IMR-90 (cell line): ENCODE results near the gene ACOX3. TPM values are rescaled to one million over a fixed set of nuclear protein-coding genes. Genes with fewer than 3 reads are reported as not detected.

Source experiments
- ATAC-seq: fragments of 200-7000 bp; cut with Tn5 transposase; 2 replicates; pipeline ENCODE4 v1.9.1; 2020; ENCODE audit warnings: low read depth, mild to moderate bottlenecking, moderate library complexity
- BruUV-seq: library from RNA; stranded (reverse); fragments of 400-500 nt; replicated peaks from 2 replicates; lab custom pipeline; 2021; lab: Mats Ljungman, UMichigan
- CTCF ChIA-PET: fragments of 300-600 bp; formaldehyde crosslinking; extraction: SDS; loops from one replicate; lab custom pipeline; 2021; ENCODE audit warnings: antibody characterized with exemption; lab: Yijun Ruan, JAX
- POLR2A ChIA-PET: fragments of 300-600 bp; sonication (Branson Sonifier 250); formaldehyde crosslinking; loops from one replicate; lab custom pipeline; 2022; ENCODE audit warnings: antibody characterized with exemption; ENCODE audit not compliant: unreplicated experiment; lab: Charles Lee
- DNase-seq: peaks from one replicate; pipeline ENCODE4 v3.0.0; 2013
- H2AFZ ChIP-seq: replicated peaks from 2 replicates; pipeline ENCODE3; 2013; ENCODE audit warnings: low read length, mild to moderate bottlenecking; ENCODE audit not compliant: poor library complexity
- H2AK5ac ChIP-seq: 2 replicates; pipeline ENCODE4 v1.6.1; 2013; ENCODE audit warnings: low read depth, low read length, inconsistent platforms
- H2AK9ac ChIP-seq: replicated peaks from 2 replicates; pipeline ENCODE3; 2013; ENCODE audit warnings: mild to moderate bottlenecking, low read depth, low read length, moderate library complexity; ENCODE audit not compliant: poor library complexity
- H2BK120ac ChIP-seq: 2 replicates; pipeline ENCODE4 v1.6.1; 2013; ENCODE audit warnings: low read depth, low read length, inconsistent platforms
- H2BK15ac ChIP-seq: 3 replicates; pipeline ENCODE4 v1.6.1; 2013; ENCODE audit warnings: low read depth, low read length, inconsistent platforms
- H2BK20ac ChIP-seq: 2 replicates; pipeline ENCODE4 v1.6.1; 2013; ENCODE audit warnings: low read depth, mild to moderate bottlenecking, inconsistent platforms, low read length, moderate library complexity
- H2BK5ac ChIP-seq: 2 replicates; pipeline ENCODE4 v1.6.1; 2013; ENCODE audit warnings: mild to moderate bottlenecking, low read depth, low read length, inconsistent platforms; ENCODE audit not compliant: poor library complexity, severe bottlenecking
- H3K14ac ChIP-seq: replicated peaks from 2 replicates; pipeline ENCODE4 v1.6.1; 2013; ENCODE audit warnings: low read depth, low read length, inconsistent platforms
- H3K18ac ChIP-seq: 2 replicates; pipeline ENCODE4 v1.6.1; 2013; ENCODE audit warnings: low read depth, low read length, control low read depth
- H3K23ac ChIP-seq: 2 replicates; pipeline ENCODE4 v1.6.1; 2013; ENCODE audit warnings: low read depth, low read length, inconsistent platforms
- H3K27ac ChIP-seq: 2 replicates; pipeline ENCODE4 v1.5.1; 2013; ENCODE audit warnings: mild to moderate bottlenecking, control low read depth, low read length; ENCODE audit not compliant: insufficient read depth
- H3K27me3 ChIP-seq: 2 replicates; pipeline ENCODE4 v1.6.1; 2013; ENCODE audit warnings: low read length; ENCODE audit not compliant: control insufficient read depth, insufficient read depth
- H3K36me3 ChIP-seq: 2 replicates; pipeline ENCODE4 v1.6.1; 2013; ENCODE audit warnings: low read length, mixed read lengths; ENCODE audit not compliant: control insufficient read depth, insufficient read depth
- H3K4ac ChIP-seq: 2 replicates; pipeline ENCODE4 v1.6.1; 2013; ENCODE audit warnings: low read depth, low read length, inconsistent platforms
- H3K4me1 ChIP-seq: 2 replicates; pipeline ENCODE4 v1.6.1; 2013; ENCODE audit warnings: low read length, mixed read lengths; ENCODE audit not compliant: control insufficient read depth, insufficient read depth
- H3K4me2 ChIP-seq: 2 replicates; pipeline ENCODE4 v1.6.1; 2013; ENCODE audit warnings: low read depth, mild to moderate bottlenecking, control low read depth, low read length, moderate library complexity
- H3K4me3 ChIP-seq: 2 replicates; pipeline ENCODE4 v1.5.1; 2013; ENCODE audit warnings: low read depth, mild to moderate bottlenecking, control low read depth, low read length, moderate library complexity; ENCODE audit not compliant: insufficient read depth
- H3K56ac ChIP-seq: 2 replicates; pipeline ENCODE4 v1.6.1; 2013; ENCODE audit warnings: low read length, inconsistent platforms; ENCODE audit not compliant: insufficient read depth; ENCODE audit errors: extremely low read depth
- H3K79me1 ChIP-seq, 2 experiments: 2 replicates each; pipeline ENCODE4 v1.6.1; 2013; ENCODE audit warnings: low read length in 2 of 2, inconsistent platforms in 1 of 2, low read depth in 1 of 2
- H3K9ac ChIP-seq: 2 replicates; pipeline ENCODE4 v1.6.1; 2013; ENCODE audit warnings: low read depth, low read length, control low read depth
- H3K9me1 ChIP-seq: 2 replicates; pipeline ENCODE4 v1.6.1; 2013; ENCODE audit warnings: low read length, inconsistent platforms; ENCODE audit not compliant: insufficient read depth
- H3K9me3 ChIP-seq: 2 replicates; pipeline ENCODE4 v1.6.1; 2013; ENCODE audit warnings: low read length; ENCODE audit not compliant: control insufficient read depth, insufficient read depth
- H4K20me1 ChIP-seq: 2 replicates; pipeline ENCODE4 v1.6.1; 2013; ENCODE audit warnings: low read length, inconsistent platforms; ENCODE audit not compliant: insufficient read depth
- H4K5ac ChIP-seq: 2 replicates; pipeline ENCODE4 v1.6.1; 2013; ENCODE audit warnings: mild to moderate bottlenecking, low read depth, low read length, control low read depth
- H4K8ac ChIP-seq, 2 experiments: 2 replicates each; pipeline ENCODE4 v1.6.1; 2013; ENCODE audit warnings: low read depth in 2 of 2, low read length in 2 of 2, control low read depth in 1 of 2, inconsistent platforms in 1 of 2
- H4K91ac ChIP-seq: 2 replicates; pipeline ENCODE4 v1.6.1; 2013; ENCODE audit warnings: low read depth, low read length, inconsistent platforms; ENCODE audit not compliant: insufficient read depth
- CHD1 ChIP-seq: IDR thresholded peaks from 2 replicates; pipeline ENCODE4 v1.6.1; 2012; ENCODE audit warnings: low read depth, low read length, improper control_type of control experiment
- FOS ChIP-seq: fragments of 150-350 bp; IDR thresholded peaks from 2 replicates; pipeline ENCODE4 v1.6.1; 2016; ENCODE audit warnings: low read depth, low read length
- MAFK ChIP-seq: IDR thresholded peaks from 2 replicates; pipeline ENCODE4 v1.6.1; 2012; ENCODE audit warnings: low read depth, low read length, improper control_type of control experiment
- MAZ ChIP-seq: IDR thresholded peaks from 2 replicates; pipeline ENCODE4 v1.6.1; 2012; ENCODE audit warnings: low read depth, mild to moderate bottlenecking, low read length, improper control_type of control experiment, moderate library complexity, borderline replicate concordance
- MXI1 ChIP-seq: IDR thresholded peaks from 2 replicates; pipeline ENCODE4 v1.6.1; 2012; ENCODE audit warnings: low read depth, mild to moderate bottlenecking, low read length, moderate library complexity, borderline replicate concordance
- NFE2L2 ChIP-seq: fragments of 150-350 bp; IDR thresholded peaks from 2 replicates; pipeline ENCODE4 v1.6.1; 2016; ENCODE audit warnings: low read depth, mild to moderate bottlenecking, low read length
- POLR2A ChIP-seq: IDR thresholded peaks from 2 replicates; pipeline ENCODE4 v1.6.1; 2012; ENCODE audit warnings: mild to moderate bottlenecking, low read depth, low read length
- RAD21 ChIP-seq: IDR thresholded peaks from 2 replicates; pipeline ENCODE4 v1.6.1; 2012; ENCODE audit warnings: low read length, improper control_type of control experiment
- RCOR1 ChIP-seq: IDR thresholded peaks from 2 replicates; pipeline ENCODE4 v1.6.1; 2012; ENCODE audit warnings: mild to moderate bottlenecking, low read length, improper control_type of control experiment; ENCODE audit not compliant: insufficient replicate concordance
- RFX5 ChIP-seq: IDR thresholded peaks from 2 replicates; pipeline ENCODE4 v1.8.0; 2012; ENCODE audit warnings: low read depth, mild to moderate bottlenecking, low read length, moderate library complexity
- WGBS, 2 experiments: methylation state at CpG; one replicate each; pipeline versions ENCODE4 v1.1.5 to v1.1.7; 2013; ENCODE audit warnings: missing lambda C conversion rate in 2 of 2; ENCODE audit not compliant: insufficient read length in 1 of 2; ENCODE audit errors: extremely low coverage in 2 of 2; 5-methylcytosine and 5-hydroxymethylcytosine counted together
- dilution Hi-C: fragments of 300-500 bp; cut with HindIII; formaldehyde crosslinking; loops from one replicate; pipeline ENCODE4 v1.14.3; 2018; ENCODE audit warnings: low sequenced_read_pairs; ENCODE audit not compliant: unreplicated experiment
- in situ Hi-C: fragments of 300-500 bp; cut with MboI; formaldehyde crosslinking; loops from 3 replicates; pipeline ENCODE4 v1.14.3; 2019; ENCODE audit warnings: low sequenced_read_pairs, inconsistent platforms, mixed read lengths
- intact Hi-C: fragments of 100-400 bp; cut with micrococcal nuclease; formaldehyde crosslinking; loops from 2 replicates; pipeline ENCODE4 v1.10.0; 2022
- polyA plus RNA-seq, 3 experiments: library from polyadenylated mRNA; depleted of rRNA; stranded (reverse); fragments of >200 nt; gene quantifications; 2 replicates each; pipeline ENCODE4 v1.2.3, GENCODE V29; 2012; ENCODE audit warnings: low replicate concordance in 1 of 3
- total RNA-seq: library from RNA; depleted of rRNA; stranded (reverse); fragments of >200 nt; gene quantifications from 2 replicates; pipeline ENCODE4 v1.2.3, GENCODE V29; 2012
- TF ChIP-seq, protein P1 (sequence below): conservative IDR thresholded peaks from 2 replicates; pipeline ENCODE4 v1.5.1; 2012; ENCODE audit warnings: mild to moderate bottlenecking, low read depth, low read length, improper control_type of control experiment

Gene ACOX3
- total and polyA plus RNA-seq, 2 of the 4 experiments (the other 2 are of a cell fraction) = 15.2 to 25.8 TPM

GRCh38 chr4:8422786-8423185 lies 17.7 kb downstream of the ACOX3 start:
- Histone ChIP-seq H4K5ac (no peak overlapping the region), H2AK5ac (no peak overlapping the region), H4K8ac (no peak overlapping the region), H3K9ac (no peak overlapping the region), H3K36me3 (no peaks in the 10 kb centered on the region), H4K20me1 (peaks cover 16% of the 10 kb centered on the region; the same call in 1 of the 2 replicates), H3K4me3 (no peak overlapping the region), H3K9me3 (no peaks in the 10 kb centered on the region), H3K27me3 (no peaks in the 10 kb centered on the region), H3K4me2 (no peak overlapping the region), H3K4ac (no peak overlapping the region), H2BK120ac (no peak overlapping the region), H2BK15ac (no peak overlapping the region), H3K27ac (no peak overlapping the region), H3K4me1 (peaks cover 8% of the 10 kb centered on the region), H4K91ac (no peak overlapping the region), H3K14ac (no peak overlapping the region), H2AFZ (no peak overlapping the region), H3K9me1 (peaks cover 8% of the 10 kb centered on the region), H2BK5ac (no peak overlapping the region), H3K23ac (no peak overlapping the region), H3K56ac (no peak overlapping the region), H3K79me1 (peaks cover 22 to 35% of the 10 kb centered on the region in 2 experiments), H3K18ac (no peak overlapping the region), H2BK20ac (no peak overlapping the region), H2AK9ac (no peak overlapping the region)
- CTCF ChIA-PET = no interaction called here
- no TSS peak for BruUV-seq
- in situ Hi-C loops (no loop called here), intact Hi-C loops (no loop called here), dilution Hi-C loops (no loop called here)
- ATAC-seq (no peak), DNase-seq (no peak)
- POLR2A ChIA-PET = no interaction called here
- TF ChIP-seq, protein P1, sequence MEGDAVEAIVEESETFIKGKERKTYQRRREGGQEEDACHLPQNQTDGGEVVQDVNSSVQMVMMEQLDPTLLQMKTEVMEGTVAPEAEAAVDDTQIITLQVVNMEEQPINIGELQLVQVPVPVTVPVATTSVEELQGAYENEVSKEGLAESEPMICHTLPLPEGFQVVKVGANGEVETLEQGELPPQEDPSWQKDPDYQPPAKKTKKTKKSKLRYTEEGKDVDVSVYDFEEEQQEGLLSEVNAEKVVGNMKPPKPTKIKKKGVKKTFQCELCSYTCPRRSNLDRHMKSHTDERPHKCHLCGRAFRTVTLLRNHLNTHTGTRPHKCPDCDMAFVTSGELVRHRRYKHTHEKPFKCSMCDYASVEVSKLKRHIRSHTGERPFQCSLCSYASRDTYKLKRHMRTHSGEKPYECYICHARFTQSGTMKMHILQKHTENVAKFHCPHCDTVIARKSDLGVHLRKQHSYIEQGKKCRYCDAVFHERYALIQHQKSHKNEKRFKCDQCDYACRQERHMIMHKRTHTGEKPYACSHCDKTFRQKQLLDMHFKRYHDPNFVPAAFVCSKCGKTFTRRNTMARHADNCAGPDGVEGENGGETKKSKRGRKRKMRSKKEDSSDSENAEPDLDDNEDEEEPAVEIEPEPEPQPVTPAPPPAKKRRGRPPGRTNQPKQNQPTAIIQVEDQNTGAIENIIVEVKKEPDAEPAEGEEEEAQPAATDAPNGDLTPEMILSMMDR = no peak
- TF ChIP-seq POLR2A (no peak), RCOR1 (no peak), RAD21 (no peak), RFX5 (no peak), MAZ (no peak), MXI1 (no peak), NFE2L2 (no peak), CHD1 (no peak), FOS (no peak), MAFK (no peak)
- WGBS, 2 experiments = 80% methylated on average over 1 of the region's 5 CpGs; no CpG with 5 or more reads in 1 of the 2 experiments
